Measurements from ENCODE around the gene RPAP2. TPM values are rescaled to one million over a fixed set of nuclear protein-coding genes. Genes with fewer than 3 reads are reported as not detected.

RPAP2 gene
- total RNA-seq, 1 donor from 2014 or later = 33.3 TPM

- no peak for DNase-seq (ENCODE audit: low read depth, low spot score)
- no peak for TF ChIP-seq CTCF (conservative IDR thresholded peaks at IDR 0.05)
Measured at GRCh38 chr1:92409946-92410549, 111.2 kb downstream of the RPAP2 start.

DNA sequence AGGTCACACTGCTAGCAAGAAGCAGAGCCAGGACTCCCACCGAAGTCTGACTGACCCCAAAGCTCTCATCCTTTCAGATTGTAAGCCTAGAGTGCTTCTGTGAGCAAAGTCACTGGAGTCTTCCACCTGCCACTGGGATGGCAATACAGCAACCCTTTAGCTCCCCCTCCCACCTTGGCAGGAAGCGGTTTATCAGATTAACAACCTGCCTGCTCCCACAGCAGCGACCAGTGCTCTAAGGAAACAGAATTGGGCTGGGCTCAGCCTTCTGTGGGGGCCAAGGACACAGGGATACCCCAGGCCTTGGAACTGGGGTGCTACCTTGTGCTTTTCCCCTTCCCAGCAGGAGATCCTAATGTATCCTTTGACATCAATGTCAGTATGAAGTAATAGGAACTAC, 111.8 kb downstream of the RPAP2 start:
- peaks cover 1% of the 10 kb centered on the region for H3K9me3 Mint-ChIP-seq
- H3K27ac Mint-ChIP-seq (ENCODE audit: unreplicated experiment) = no peak overlapping the region
- TF ChIP-seq CTCF (conservative IDR thresholded peaks at IDR 0.05) = no peak
- no peaks in the 10 kb centered on the region for H3K27me3 Mint-ChIP-seq (ENCODE audit: low read depth)
- H3K4me3 Mint-ChIP-seq = no peak overlapping the region
- peaks cover under 1% of the 10 kb centered on the region for H3K36me3 Mint-ChIP-seq (ENCODE audit: low read depth)
- no peak for DNase-seq (ENCODE audit: low read depth, low spot score)
- no peaks in the 10 kb centered on the region for H3K4me1 Mint-ChIP-seq

More at GRCh38 chr1:92409946-92410549, 111.2 kb downstream of the RPAP2 start:
- no peak overlapping the region for H3K27ac Mint-ChIP-seq (ENCODE audit: unreplicated experiment)
- no peaks in the 10 kb centered on the region for H3K4me1 Mint-ChIP-seq
- H3K27me3 Mint-ChIP-seq (ENCODE audit: low read depth) = no peaks in the 10 kb centered on the region
- peaks cover 4% of the 10 kb centered on the region for H3K9me3 Mint-ChIP-seq
- no peak overlapping the region for H3K4me3 Mint-ChIP-seq
- H3K36me3 Mint-ChIP-seq (ENCODE audit: low read depth) = peaks cover 4% of the 10 kb centered on the region

- TF ChIP-seq CTCF (conservative IDR thresholded peaks at IDR 0.05) = no peak
- H3K27ac Mint-ChIP-seq (ENCODE audit: unreplicated experiment) = no peak overlapping the region
- no peak overlapping the region for H3K4me3 Mint-ChIP-seq
- no peak for DNase-seq (ENCODE audit: low read depth, low spot score)
- no peaks in the 10 kb centered on the region for H3K9me3 Mint-ChIP-seq
- no peaks in the 10 kb centered on the region for H3K27me3 Mint-ChIP-seq (ENCODE audit: low read depth)
- no peaks in the 10 kb centered on the region for H3K4me1 Mint-ChIP-seq
- H3K36me3 Mint-ChIP-seq (ENCODE audit: low read depth) = no peaks in the 10 kb centered on the region
Measured at GRCh38 chr1:92411511-92411910, 112.7 kb downstream of the RPAP2 start.

GRCh38 chr1:92419642-92420041, 120.8 kb downstream of the RPAP2 start:
- H3K27ac Mint-ChIP-seq (ENCODE audit: unreplicated experiment) = no peak overlapping the region
- no peaks in the 10 kb centered on the region for H3K27me3 Mint-ChIP-seq (ENCODE audit: low read depth)
- H3K4me1 Mint-ChIP-seq = no peaks in the 10 kb centered on the region
- no peaks in the 10 kb centered on the region for H3K9me3 Mint-ChIP-seq
- H3K36me3 Mint-ChIP-seq (ENCODE audit: low read depth) = no peaks in the 10 kb centered on the region
- no peak for DNase-seq (ENCODE audit: low read depth, low spot score)
- TF ChIP-seq CTCF (conservative IDR thresholded peaks at IDR 0.05) = no peak
- no peak overlapping the region for H3K4me3 Mint-ChIP-seq

DNA sequence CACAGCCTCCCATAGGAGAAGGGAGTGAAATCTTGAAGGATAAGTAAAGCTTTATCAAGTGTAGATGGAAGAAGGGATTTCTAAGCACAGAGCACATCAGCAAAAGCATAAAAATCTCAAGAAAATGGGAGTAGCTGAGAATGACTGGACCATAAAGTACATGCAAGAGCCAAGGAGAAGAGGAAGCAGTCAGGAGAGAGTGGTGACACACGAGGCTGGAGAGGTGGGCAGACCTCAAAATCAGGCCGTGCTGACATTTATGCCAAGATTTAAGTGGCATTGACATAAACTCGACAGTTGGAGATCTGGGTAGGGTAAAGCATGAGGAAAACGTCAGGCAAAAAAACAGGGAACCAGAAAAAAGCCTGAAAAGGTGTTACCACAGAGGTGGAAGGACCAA, 125.5 kb downstream of the RPAP2 start:
- Mint-ChIP-seq H3K27ac (ENCODE audit: unreplicated experiment) (no peak overlapping the region), H3K36me3 (ENCODE audit: low read depth) (no peaks in the 10 kb centered on the region), H3K4me3 (no peak overlapping the region), H3K9me3 (no peaks in the 10 kb centered on the region), H3K27me3 (ENCODE audit: low read depth) (no peaks in the 10 kb centered on the region), H3K4me1 (no peaks in the 10 kb centered on the region)
- DNase-seq (ENCODE audit: low read depth, low spot score) = no peak
- TF ChIP-seq CTCF (conservative IDR thresholded peaks at IDR 0.05) = no peak
